ENCODE measurements around the gene FBXW4.
"Not testable (repeated sequence)": the region's sequence is repeated elsewhere in the genome, so short reads cannot be mapped to it uniquely, and the experiment has no call there.

FBXW4 gene

GRCh38 chr10:101668566-101668965 is 26.4 kb downstream of the FBXW4 start:
- no peak for DNase-seq
- in situ Hi-C loops (cut with MboI; ENCODE audit: low pct_unique_long_range_greater_than_20kb, low sequenced_read_pairs) = no loop called here

DNA sequence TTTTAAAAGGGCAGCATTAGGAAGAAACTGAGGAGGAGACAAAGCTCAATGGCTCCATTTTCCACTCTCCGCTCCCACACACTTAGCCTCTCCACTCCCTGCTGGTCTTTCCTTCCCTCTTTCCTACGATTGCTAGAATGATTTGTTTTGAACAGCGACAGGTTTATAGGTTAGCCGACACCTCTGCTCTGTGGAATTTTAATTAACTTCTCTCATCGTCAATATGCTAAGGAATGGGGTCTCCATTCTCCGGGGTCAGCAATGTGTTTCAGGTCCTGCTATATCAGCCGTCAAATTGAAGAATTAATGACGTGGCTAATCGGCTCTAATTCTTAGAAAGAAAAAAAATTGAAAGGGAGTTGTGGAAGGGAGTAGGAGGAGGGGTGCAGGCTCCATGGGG is 28.9 kb downstream of the FBXW4 start:
- in situ Hi-C loops (cut with MboI; ENCODE audit: low pct_unique_long_range_greater_than_20kb, low sequenced_read_pairs) = no loop called here
- no peak for DNase-seq

DNA sequence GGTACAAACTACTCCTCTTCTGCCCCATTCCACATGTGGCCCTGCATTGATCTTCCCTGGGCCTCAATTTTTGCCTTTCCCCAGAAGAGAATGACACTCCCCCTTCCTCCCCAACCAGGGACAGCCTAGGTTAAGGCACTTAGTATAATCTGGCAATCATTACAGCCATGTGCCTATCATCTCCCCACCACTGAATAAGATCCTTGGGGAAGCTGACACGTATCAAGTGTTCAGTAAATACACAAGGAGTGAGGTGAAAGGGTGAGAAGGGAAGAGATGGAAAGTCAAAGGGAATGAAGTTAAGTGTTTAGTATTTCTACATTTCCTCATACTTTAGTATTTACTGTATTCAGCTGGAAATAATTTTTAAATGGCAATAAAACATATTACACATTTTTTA is 31.9 kb downstream of the FBXW4 start:
- no peak for DNase-seq
- in situ Hi-C loops (cut with MboI; ENCODE audit: low pct_unique_long_range_greater_than_20kb, low sequenced_read_pairs) = no loop called here

DNA sequence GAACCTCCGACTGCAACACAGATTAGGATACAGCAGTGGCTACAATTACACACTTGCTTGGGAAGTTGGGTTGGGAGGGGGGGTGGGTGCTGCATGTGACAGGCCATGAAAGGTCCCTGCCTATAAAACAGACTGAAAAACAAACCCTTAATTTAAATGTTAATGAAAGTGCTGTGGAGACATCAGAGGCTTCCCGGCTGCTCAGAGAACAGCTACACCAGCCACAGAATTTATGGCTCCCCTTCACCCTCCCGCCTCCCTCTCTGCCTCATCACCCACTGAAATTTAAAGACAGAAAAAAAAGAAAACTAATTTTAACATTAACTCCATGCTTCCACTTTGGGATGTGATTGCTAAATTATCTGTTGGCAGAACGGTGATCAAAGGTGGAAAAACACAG is 34.7 kb downstream of the FBXW4 start:
- DNase-seq = no peak
- in situ Hi-C loops (cut with MboI; ENCODE audit: low pct_unique_long_range_greater_than_20kb, low sequenced_read_pairs) = no loop called here

DNA sequence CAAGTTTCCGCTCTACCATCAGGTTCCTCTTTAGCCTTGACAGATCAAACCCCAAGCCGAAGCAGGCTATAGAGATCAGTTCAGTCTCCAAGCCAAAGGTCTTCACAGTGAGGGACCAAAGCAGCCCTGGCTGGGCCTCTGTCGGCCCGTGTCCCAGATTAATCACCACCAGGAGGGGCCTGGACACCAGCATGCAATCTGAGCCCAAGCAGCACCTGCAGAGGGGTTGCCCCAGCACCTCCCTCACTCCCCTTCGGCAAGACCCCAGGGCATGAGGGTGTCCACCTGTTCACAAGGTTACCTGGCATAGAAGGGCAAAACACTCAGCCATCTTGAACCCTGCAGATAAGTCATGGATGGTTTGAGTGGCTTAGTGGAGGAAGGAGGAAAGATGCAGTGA is 36.0 kb downstream of the FBXW4 start:
- in situ Hi-C loops (cut with MboI; ENCODE audit: low pct_unique_long_range_greater_than_20kb, low sequenced_read_pairs) = no loop called here
- no peak for DNase-seq

DNA sequence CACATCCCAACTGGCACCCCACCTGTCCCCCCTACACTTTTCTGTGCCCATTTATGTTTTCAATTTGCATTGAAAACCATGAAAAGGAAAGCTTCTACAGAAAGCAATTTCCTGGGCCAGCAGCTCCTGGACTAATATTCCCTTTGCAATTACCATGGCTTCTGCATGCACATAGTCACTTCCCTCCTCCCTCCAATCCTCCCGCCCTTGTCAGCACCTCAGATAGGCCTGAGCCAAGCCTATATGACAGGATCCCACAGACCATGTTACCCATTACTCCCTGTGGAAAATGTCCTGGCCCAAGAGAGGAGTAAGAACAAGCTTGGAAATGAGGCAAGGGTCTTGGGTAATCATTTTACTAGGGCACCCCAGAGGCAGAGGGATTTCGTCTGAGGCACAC is 38.1 kb downstream of the FBXW4 start:
- DNase-seq = no peak
- in situ Hi-C loops (cut with MboI; ENCODE audit: low pct_unique_long_range_greater_than_20kb, low sequenced_read_pairs) = no loop called here

DNA sequence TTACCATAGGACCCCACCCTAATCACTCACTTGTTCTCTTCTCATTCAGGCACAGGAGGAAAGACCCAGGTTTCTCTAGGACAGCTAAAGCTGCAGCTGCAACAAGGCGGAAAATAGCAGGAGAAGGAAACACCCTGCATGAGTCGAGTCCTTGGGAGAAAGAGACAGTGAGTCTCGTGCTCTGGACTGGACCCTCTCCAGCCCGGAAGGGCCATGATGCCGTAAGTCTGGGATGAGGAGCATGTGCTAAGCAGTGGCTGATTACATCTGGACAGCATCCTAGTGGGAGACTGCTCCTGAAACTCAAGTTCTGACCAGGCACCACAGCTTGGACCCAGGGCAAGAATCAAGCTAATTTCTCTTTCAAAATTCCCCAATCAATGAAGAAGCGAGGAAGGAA is 39.4 kb downstream of the FBXW4 start:
- in situ Hi-C loops (cut with MboI; ENCODE audit: low pct_unique_long_range_greater_than_20kb, low sequenced_read_pairs) = no loop called here

GRCh38 chr10:101653536-101653935 is 41.4 kb downstream of the FBXW4 start:
- DNase-seq = no peak
- in situ Hi-C loops (cut with MboI; ENCODE audit: low pct_unique_long_range_greater_than_20kb, low sequenced_read_pairs) = no loop called here

More for the DNA sequence above, 39.4 kb downstream of the FBXW4 start:
- no peak for DNase-seq

DNA sequence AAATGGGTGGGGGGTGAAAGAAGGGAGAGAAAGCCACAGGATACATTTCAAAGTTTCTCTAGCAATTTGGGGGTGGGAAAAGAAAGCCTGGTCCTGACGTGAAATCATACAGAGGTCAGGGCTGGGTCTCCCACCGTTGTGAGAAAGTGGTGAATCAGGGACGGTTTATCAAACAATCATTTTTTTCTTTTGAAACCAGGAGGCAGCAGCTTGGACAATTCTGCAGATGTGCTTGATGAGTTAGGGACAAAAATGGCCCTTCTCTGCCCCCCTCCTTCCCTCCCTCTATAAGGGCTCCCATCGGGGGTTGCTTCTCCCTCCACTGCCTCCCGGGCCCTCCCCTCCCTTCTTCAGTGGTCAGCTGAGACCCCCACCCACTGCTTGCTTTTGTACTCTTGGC is 43.6 kb downstream of the FBXW4 start:
- DNase-seq = no peak
- in situ Hi-C loops (cut with MboI; ENCODE audit: low pct_unique_long_range_greater_than_20kb, low sequenced_read_pairs) = no loop called here

- in situ Hi-C loops (cut with MboI; ENCODE audit: low pct_unique_long_range_greater_than_20kb, low sequenced_read_pairs) = no loop called here
- DNase-seq = no peak
These were observed 44.1 kb downstream of the FBXW4 start for GRCh38 chr10:101650863-101651262.

GRCh38 chr10:101649525-101650085 is 45.4 kb downstream of the FBXW4 start:
- in situ Hi-C loops (cut with MboI; ENCODE audit: low pct_unique_long_range_greater_than_20kb, low sequenced_read_pairs) = no loop called here
- DNase-seq = no peak

- no peak for DNase-seq
- in situ Hi-C loops (cut with MboI; ENCODE audit: low pct_unique_long_range_greater_than_20kb, low sequenced_read_pairs) = no loop called here
These were observed 47.7 kb downstream of the FBXW4 start for GRCh38 chr10:101647255-101647654.

DNA sequence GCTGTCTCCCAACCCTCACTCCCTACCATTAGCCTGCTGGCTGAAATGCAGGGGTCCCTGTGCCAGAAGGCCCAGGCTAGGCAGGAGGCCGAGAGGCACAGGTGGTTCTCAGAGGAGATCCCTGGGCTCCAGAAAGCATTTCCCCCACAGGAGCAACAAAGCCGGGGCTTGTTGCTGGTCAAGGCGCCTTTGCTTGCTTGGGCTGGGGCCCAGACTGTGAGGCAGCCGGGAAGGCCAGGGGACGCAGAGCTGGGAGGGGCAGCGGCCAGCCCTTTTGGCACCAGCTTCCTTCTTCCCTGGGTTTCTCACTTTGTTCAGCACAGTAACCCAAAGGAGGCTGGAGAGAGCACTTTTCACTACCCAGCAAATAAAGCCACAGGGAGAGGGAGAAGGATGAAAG is 48.6 kb downstream of the FBXW4 start:
- DNase-seq = no peak
- in situ Hi-C loops (cut with MboI; ENCODE audit: low pct_unique_long_range_greater_than_20kb, low sequenced_read_pairs) = no loop called here

DNA sequence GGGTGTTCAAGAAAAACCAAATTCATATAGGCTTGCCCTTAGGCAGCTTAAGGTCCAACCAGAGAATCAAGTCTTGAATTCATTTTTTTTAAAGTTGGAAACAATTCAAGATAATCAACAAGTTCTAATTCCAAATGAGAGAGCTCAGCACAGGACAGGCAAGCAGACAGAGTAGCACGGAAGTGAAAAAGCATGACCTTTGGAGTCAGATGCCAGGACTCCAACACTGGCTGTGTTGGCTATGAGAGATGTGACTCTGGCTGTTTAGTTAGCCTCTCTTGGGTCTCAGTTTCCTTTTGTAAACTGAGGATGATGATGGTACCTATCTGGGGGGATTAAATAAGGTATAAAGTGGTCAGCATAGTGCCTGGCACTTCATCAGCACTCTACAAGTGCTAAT is 49.3 kb downstream of the FBXW4 start:
- in situ Hi-C loops (cut with MboI; ENCODE audit: low pct_unique_long_range_greater_than_20kb, low sequenced_read_pairs) = no loop called here
- DNase-seq = no peak

- DNase-seq = no peak
- in situ Hi-C loops (cut with MboI; ENCODE audit: low pct_unique_long_range_greater_than_20kb, low sequenced_read_pairs) = no loop called here
These were observed 51.0 kb downstream of the FBXW4 start for GRCh38 chr10:101644002-101644401.

DNA sequence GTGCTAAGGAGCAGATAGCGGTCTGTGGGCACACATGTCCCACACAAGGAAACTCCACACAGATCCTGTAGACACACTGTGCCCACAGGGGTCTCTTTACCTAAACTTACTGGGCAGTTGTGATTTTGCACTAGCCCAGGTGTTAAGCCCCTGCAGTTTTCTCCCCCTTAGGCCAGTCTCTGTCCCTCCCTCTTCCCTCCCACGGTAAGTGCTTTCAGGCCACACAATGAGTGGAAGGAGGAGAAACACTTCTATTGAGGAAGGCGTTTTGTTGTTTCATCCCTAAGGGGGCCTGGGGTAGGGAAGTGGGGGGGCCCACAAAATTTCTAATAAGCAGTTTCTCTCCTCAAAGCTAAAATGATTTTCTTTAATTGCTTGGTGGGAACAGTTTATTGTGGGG is 51.4 kb downstream of the FBXW4 start:
- no peak for DNase-seq
- in situ Hi-C loops (cut with MboI; ENCODE audit: low pct_unique_long_range_greater_than_20kb, low sequenced_read_pairs) = no loop called here

DNA sequence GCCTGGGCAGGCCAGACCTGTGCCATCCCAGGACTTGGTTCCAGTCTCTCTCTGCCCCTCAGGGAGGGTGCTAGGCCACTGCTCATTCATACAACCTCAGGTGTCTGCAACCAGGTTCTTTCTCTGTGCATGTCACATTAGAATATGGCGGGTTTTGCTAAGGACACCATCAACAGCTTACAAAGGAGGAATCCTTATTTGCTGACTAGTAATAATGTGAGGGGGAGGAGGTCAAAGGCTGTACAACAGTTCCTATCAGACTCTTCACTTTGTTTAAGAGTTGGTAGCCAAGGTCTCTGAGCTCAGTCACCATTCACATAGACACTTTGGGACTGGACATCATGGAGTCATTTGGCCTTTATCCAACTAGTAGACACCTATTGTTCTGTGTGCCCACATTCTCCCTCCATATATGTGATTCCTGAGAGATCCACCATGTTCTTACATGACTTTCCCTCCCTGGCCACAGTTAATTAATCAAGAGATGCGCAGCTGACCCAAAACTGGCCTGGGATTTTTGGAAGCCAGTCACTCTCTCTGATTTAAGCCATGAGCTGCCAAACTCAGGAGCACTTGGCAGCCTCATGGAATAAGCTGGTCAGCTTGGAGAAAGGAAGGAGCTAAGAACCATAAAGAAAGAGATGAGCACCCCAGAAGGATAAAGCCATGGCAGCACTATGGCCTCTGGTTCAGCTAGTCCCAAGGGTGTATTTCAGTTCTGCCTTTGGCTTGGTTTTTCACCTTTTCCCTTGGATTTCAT is 55.6 kb downstream of the FBXW4 start:
- no peak for DNase-seq
- in situ Hi-C loops (cut with MboI; ENCODE audit: low pct_unique_long_range_greater_than_20kb, low sequenced_read_pairs) = no loop called here

- DNase-seq; in situ Hi-C loops (cut with MboI; ENCODE audit: low pct_unique_long_range_greater_than_20kb, low sequenced_read_pairs): not testable (repeated sequence)
These were observed 61.5 kb downstream of the FBXW4 start for GRCh38 chr10:101633510-101633909.

- DNase-seq = no peak
- in situ Hi-C loops (cut with MboI; ENCODE audit: low pct_unique_long_range_greater_than_20kb, low sequenced_read_pairs) = no loop called here
These were observed 63.0 kb downstream of the FBXW4 start for GRCh38 chr10:101631821-101632475.

- DNase-seq = no peak
- in situ Hi-C loops (cut with MboI; ENCODE audit: low pct_unique_long_range_greater_than_20kb, low sequenced_read_pairs) = no loop called here
These were observed 64.4 kb downstream of the FBXW4 start for GRCh38 chr10:101630633-101630920.
